K562 treated with DMSO at 1 percent for 4 hours (cell line): ENCODE results near the gene ADAR. TPM values are rescaled to one million over a fixed set of nuclear protein-coding genes. Genes with fewer than 3 reads are reported as not detected.

ENCODE experiments used
- total RNA-seq: library from RNA; unstranded; fragments of 300-600 nt; gene quantifications from 2 replicates; pipeline ENCODE4 v1.2.3, GENCODE V29; 2022; ENCODE audit not compliant: insufficient read depth

The ADAR gene, protein sequence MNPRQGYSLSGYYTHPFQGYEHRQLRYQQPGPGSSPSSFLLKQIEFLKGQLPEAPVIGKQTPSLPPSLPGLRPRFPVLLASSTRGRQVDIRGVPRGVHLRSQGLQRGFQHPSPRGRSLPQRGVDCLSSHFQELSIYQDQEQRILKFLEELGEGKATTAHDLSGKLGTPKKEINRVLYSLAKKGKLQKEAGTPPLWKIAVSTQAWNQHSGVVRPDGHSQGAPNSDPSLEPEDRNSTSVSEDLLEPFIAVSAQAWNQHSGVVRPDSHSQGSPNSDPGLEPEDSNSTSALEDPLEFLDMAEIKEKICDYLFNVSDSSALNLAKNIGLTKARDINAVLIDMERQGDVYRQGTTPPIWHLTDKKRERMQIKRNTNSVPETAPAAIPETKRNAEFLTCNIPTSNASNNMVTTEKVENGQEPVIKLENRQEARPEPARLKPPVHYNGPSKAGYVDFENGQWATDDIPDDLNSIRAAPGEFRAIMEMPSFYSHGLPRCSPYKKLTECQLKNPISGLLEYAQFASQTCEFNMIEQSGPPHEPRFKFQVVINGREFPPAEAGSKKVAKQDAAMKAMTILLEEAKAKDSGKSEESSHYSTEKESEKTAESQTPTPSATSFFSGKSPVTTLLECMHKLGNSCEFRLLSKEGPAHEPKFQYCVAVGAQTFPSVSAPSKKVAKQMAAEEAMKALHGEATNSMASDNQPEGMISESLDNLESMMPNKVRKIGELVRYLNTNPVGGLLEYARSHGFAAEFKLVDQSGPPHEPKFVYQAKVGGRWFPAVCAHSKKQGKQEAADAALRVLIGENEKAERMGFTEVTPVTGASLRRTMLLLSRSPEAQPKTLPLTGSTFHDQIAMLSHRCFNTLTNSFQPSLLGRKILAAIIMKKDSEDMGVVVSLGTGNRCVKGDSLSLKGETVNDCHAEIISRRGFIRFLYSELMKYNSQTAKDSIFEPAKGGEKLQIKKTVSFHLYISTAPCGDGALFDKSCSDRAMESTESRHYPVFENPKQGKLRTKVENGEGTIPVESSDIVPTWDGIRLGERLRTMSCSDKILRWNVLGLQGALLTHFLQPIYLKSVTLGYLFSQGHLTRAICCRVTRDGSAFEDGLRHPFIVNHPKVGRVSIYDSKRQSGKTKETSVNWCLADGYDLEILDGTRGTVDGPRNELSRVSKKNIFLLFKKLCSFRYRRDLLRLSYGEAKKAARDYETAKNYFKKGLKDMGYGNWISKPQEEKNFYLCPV
- 52.8 and 60.9 TPM in 2 replicates for total RNA-seq

DNA sequence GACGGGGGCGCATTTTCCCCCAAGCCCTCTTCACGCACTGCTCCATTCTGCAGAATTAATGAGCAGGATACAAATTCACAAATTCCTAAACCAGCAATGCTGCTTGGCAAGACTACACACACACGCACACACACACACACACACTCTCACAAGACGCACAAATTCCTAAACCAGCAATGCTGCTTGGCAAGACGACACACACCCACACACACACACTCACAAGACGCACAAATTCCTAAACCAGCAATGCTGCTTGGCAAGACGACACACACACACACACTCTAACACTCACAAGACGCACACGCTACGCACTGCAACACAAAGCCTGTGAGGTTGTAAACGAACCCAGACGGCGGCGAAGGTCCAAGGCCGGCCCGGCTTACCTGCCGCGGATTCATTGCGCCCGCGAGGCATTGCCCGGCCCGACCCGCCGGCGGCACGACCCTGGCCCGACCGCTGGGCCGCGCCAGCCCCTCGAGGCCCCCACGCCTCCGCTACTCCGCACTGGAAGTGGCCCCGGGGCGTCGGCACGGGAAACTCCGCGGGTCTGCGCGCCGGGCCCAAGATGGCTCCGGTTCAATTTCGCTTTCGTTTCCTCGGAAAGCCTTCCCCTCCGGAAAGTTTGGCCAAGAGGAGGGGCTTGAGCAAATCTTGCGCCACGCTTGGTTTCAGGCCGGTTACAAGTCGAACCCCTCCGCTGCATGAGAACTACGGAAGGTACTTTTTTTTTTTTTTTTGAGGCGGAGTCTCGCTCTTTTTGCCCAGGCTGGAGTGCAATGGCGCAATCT lies at the start of gene ADAR:
TSS of gene ADAR (minus strand) at position 578 of the 788 bp plus-strand sequence. CDS start at position 398, 180 bp downstream.

DNA sequence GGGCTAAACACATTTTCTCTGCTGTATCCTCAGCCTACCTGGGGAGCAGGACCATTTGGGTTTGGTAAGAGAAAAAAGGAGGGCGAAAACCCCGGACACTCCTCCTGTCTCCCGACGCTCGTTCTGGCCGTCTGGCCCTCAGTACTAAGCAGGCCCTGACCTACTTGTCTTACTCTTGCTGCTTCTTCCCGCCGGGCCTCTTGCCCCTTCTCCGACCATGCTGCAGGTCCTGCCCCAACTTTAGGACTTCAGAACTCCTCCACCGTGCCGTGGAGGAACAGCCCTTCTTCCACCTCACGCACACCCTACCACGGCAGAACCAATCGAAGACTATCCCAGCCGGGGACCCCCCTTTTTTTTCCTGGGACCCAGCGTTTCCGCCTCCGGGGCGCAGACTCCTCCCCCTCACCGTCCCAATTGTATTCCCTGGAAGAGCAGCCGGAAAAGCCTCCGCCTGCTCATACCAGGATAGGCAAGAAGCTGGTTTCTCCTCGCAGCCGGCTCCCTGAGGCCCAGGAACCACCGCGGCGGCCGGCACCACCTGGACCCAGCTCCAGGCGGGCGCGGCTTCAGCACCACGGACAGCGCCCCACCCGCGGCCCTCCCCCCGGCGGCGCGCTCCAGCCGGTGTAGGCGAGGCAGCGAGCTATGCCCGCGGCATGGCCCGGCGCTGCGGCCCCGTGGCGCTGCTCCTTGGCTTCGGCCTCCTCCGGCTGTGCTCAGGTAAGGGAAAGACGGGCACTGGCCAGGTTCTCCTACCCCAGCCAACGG lies 40.4 kb downstream of the ADAR start, which contains the start of gene CHRNB2:
TSS of gene CHRNB2 (plus strand) at position 393 of the 771 bp plus-strand sequence. CDS start at position 660, 267 bp downstream.

DNA sequence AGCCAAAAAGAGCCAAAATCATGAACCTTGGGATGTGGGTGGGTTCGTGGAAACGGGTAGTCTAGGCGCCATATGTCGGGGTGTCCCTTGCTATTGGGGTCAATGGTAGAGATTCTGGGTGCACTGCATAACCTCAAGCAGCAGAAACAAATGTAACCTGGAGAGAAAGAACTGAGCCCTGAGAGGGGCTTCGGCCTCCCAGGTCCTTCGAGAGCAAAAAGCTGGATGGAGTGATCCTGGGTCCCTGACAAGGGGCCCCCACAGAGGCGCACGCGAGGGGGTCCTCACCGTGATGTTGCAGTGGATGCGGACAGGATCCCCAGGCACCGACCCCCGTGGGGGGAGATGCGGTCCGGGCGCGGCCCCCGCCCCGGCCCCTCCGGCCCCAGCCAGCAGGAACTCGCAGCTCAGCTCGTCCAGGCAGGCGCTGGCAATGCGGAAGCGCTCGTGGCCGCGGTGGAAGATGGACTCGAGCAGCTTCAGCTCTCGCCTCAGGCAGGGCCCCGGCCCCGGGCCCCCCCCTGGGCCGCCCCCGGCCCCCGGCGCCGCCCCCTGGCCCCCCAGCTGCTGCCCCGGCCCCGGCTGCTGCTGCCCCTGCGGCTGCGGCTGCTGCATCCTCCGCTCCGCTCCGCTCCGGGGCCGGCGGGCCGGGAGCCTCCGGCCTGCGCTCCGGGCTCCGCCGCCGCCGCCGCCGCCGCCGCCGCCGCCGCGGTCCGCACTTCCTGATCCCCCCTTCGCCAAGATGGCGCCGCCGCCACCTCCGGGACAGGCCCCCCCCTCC lies 49.9 kb downstream of the ADAR start, which contains the start of gene UBE2Q1:
TSS of gene UBE2Q1 (minus strand) at position 724 of the 781 bp plus-strand sequence. CDS start at position 615, 109 bp downstream.

Other genes starting within 250 kb of the ADAR start
- gene IL6R, start 202.8 kb downstream of the ADAR start, total RNA-seq, result 0.63 and 0.68 TPM in 2 replicates
- gene TDRD10, start 106.0 kb downstream of the ADAR start, total RNA-seq, result not detected in 2 replicates
- gene SHE, start 105.8 kb downstream of the ADAR start, total RNA-seq, result not detected in 2 replicates
- 38.9 and 86.9 TPM in 2 replicates for gene UBE2Q1, start 49.5 kb downstream of the ADAR start, total RNA-seq
- not detected in 2 replicates for gene CHRNB2, start 40.4 kb downstream of the ADAR start, total RNA-seq